GM12878 (cell line): ENCODE measurements around the gene ABHD6. TPM values are rescaled to one million over a fixed set of nuclear protein-coding genes. Genes with fewer than 3 reads are reported as not detected.

ENCODE experiments used
- ATAC-seq: fragments of 200-7000 bp; cut with Tn5 transposase; 3 replicates; pipeline ENCODE4 v1.9.1; 2020; ENCODE audit warnings: mild to moderate bottlenecking, moderate library complexity
- BruUV-seq: library from RNA; stranded (reverse); fragments of 400-500 nt; replicated peaks from 2 replicates; lab custom pipeline; 2021; lab: Mats Ljungman, UMichigan
- CTCF ChIA-PET: fragments of 300-600 bp; sonication (Branson Sonifier 250); formaldehyde crosslinking; extraction: SDS; loops from one replicate; lab custom pipeline; 2021; ENCODE audit warnings: inconsistent platforms; lab: Yijun Ruan, JAX
- POLR2A ChIA-PET: fragments of 350-600 bp; formaldehyde crosslinking; extraction: SDS; loops from one replicate; lab custom pipeline; 2021; ENCODE audit warnings: inconsistent platforms; lab: Charles Lee
- RAD21 ChIA-PET: fragments of 300-600 bp; sonication (Branson Sonifier 250); formaldehyde crosslinking; loops from one replicate; lab custom pipeline; 2023; ENCODE audit warnings: antibody characterized with exemption; ENCODE audit not compliant: unreplicated experiment; lab: Charles Lee
- SMC1A ChIA-PET: fragments of 300-600 bp; sonication (Branson Sonifier 250); formaldehyde crosslinking; loops from one replicate; lab custom pipeline; 2023; ENCODE audit not compliant: unreplicated experiment, uncharacterized antibody; lab: Charles Lee
- DNase-seq: peaks from one replicate; pipeline ENCODE4 v3.0.0-alpha.2; 2011; ENCODE audit warnings: low read depth, low spot score
- FAIRE-seq: peaks from 3 replicates; lab custom pipeline; 2011; peaks lifted over from hg19 to GRCh38; lab: Jason Lieb, UNC
- H2AFZ ChIP-seq: 2 replicates; pipeline ENCODE4 v1.6.0; 2011; ENCODE audit warnings: low read depth, low read length, control low read depth; ENCODE audit not compliant: control insufficient read depth
- H3K27ac ChIP-seq: 2 replicates; pipeline ENCODE4 v1.5.1; 2011; ENCODE audit warnings: control low read depth; ENCODE audit not compliant: control insufficient read depth, insufficient read depth
- H3K27me3 ChIP-seq, 2 experiments: replicated peaks in 1 of 2; 2 replicates each; pipeline versions ENCODE4 v1.6.0 to v1.6.1; 2011; ENCODE audit warnings: low read length in 1 of 2; ENCODE audit not compliant: control insufficient read depth in 2 of 2, insufficient read depth in 2 of 2
- H3K36me3 ChIP-seq, 2 experiments: 2 replicates each; pipeline ENCODE4 v1.5.1; 2011; ENCODE audit warnings: low read length in 1 of 2; ENCODE audit not compliant: control insufficient read depth in 2 of 2, insufficient read depth in 2 of 2
- H3K4me1 ChIP-seq: 2 replicates; pipeline ENCODE4 v1.6.1; 2011; ENCODE audit warnings: mild to moderate bottlenecking, low read length, moderate library complexity, mixed read lengths; ENCODE audit not compliant: control insufficient read depth, insufficient read depth
- H3K4me2 ChIP-seq: 2 replicates; pipeline ENCODE4 v1.6.0; 2011; ENCODE audit warnings: control low read depth; ENCODE audit not compliant: control insufficient read depth, insufficient read depth
- H3K4me3 ChIP-seq: fragments of 200-600 bp; sonication (generic); 2 replicates; pipeline ENCODE4 v1.5.1; 2016
- H3K79me2 ChIP-seq: 2 replicates; pipeline ENCODE4 v1.6.0; 2011; ENCODE audit warnings: low read length; ENCODE audit not compliant: control insufficient read depth, insufficient read depth
- H3K9ac ChIP-seq: 2 replicates; pipeline ENCODE4 v1.8.0; 2011; ENCODE audit warnings: low read length, control low read depth, mixed read lengths; ENCODE audit not compliant: control insufficient read depth, insufficient read depth
- H3K9me3 ChIP-seq: replicated peaks from 3 replicates; pipeline ENCODE4 v1.5.1; 2011; ENCODE audit warnings: mild to moderate bottlenecking, low read length; ENCODE audit not compliant: control insufficient read depth, insufficient read depth
- H4K20me1 ChIP-seq: 2 replicates; pipeline ENCODE4 v1.6.0; 2011; ENCODE audit not compliant: control insufficient read depth, insufficient read depth
- ATF2 ChIP-seq: IDR thresholded peaks from 2 replicates; pipeline ENCODE4 v1.6.1; 2012; ENCODE audit warnings: low read length, inconsistent platforms
- CREB1 ChIP-seq: IDR thresholded peaks from 2 replicates; pipeline ENCODE4 v1.6.1; 2012; ENCODE audit warnings: low read depth, mild to moderate bottlenecking, inconsistent platforms
- ETV6 ChIP-seq, 2 experiments: fragments of 450-650 bp in 1 of 2; IDR thresholded peaks in 1 of 2; conservative IDR thresholded peaks in 1 of 2; 2 replicates each; pipeline ENCODE4 v1.6.1; 2014; ENCODE audit warnings: antibody characterized with exemption in 1 of 2, borderline replicate concordance in 1 of 2, low read depth in 1 of 2, mild to moderate bottlenecking in 1 of 2, moderate library complexity in 1 of 2
- RUNX3 ChIP-seq: IDR thresholded peaks from 2 replicates; pipeline ENCODE4 v1.6.1; 2012; ENCODE audit warnings: low read length, inconsistent platforms
- TARDBP ChIP-seq: IDR thresholded peaks from 2 replicates; pipeline ENCODE4 v1.6.1; 2016; ENCODE audit warnings: borderline replicate concordance
- WGBS: methylation state at CpG from one replicate; pipeline ENCODE4 v1.1.6; 2016; ENCODE audit warnings: low lambda C conversion rate; ENCODE audit not compliant: insufficient replicate concordance, insufficient coverage; ENCODE audit errors: missing lambda C conversion rate; 5-methylcytosine and 5-hydroxymethylcytosine counted together
- in situ Hi-C: fragments of 300-500 bp; cut with MboI; formaldehyde crosslinking; loops from 9 replicates; pipeline ENCODE4 v1.14.3; 2018; ENCODE audit warnings: mixed read lengths
- intact Hi-C: fragments of 100-400 bp; cut with micrococcal nuclease; formaldehyde crosslinking; loops from one replicate; pipeline ENCODE4 v1.14.2; 2022; ENCODE audit not compliant: unreplicated experiment
- polyA plus RNA-seq, 11 experiments: library from polyadenylated mRNA; depleted of rRNA in 4 of 11; unstranded in 6 of 11; stranded (reverse) in 5 of 11; fragments of >200 nt; fragmentation: Nextera tagmentation in 4 of 11; fragmentation: Illumina TruSeq in 1 of 11; extraction: Ambion mirVana in 4 of 11; extraction: Trizol in 1 of 11; gene quantifications; 1 replicate in 1 of 11; 2 replicates in 10 of 11; pipeline versions ENCODE4 v1.2.1 to v1.2.3, GENCODE V29; 2011 to 2016; ENCODE audit warnings: inconsistent platforms in 2 of 11, missing spikeins in 2 of 11, low read depth in 1 of 11
- total RNA-seq, 4 experiments: library from RNA; depleted of rRNA in 3 of 4; stranded (reverse); fragments of >200 nt in 3 of 4; fragmentation: Illumina TruSeq in 1 of 4; extraction: Trizol in 1 of 4; gene quantifications; 2 replicates each; pipeline versions ENCODE4 v1.2.1 to v1.2.3, GENCODE V29; 2013 to 2021

ABHD6 gene
- total and polyA plus RNA-seq, 10 of the 15 experiments (the other 5 are each of a cell fraction or from before 2014, with no cell fraction given) = 1.4 to 33.2 (median 3.2) TPM

- no peak for DNase-seq
- in situ Hi-C loops = loop anchor here (5.0 to 10.0 kb wide), 3 partner anchors 88 to 210 kb away; partner anchors contain the start of gene ACOX2
Measured at GRCh38 chr3:58324391-58325390, 87.1 kb downstream of the ABHD6 start.

More at GRCh38 chr3:58324391-58325390, 87.1 kb downstream of the ABHD6 start:
- intact Hi-C loops = no loop called here
- no peak overlapping the region; the same call in 1 of the 2 replicates for H3K27ac ChIP-seq
- no peak overlapping the region; the same call in 1 of the 2 replicates for H2AFZ ChIP-seq
- BruUV-seq = no TSS peak
- ChIA-PET CTCF (interaction anchor here (0.6 to 13.0 kb wide), 20 partner anchors 10 to 306 kb away, joined by 3 to 112 read pairs (median 4); partner anchors contain the start of genes HTD2 and RPP14), SMC1A (interaction anchor here (0.7 to 3.8 kb wide), 17 partner anchors 10 to 195 kb away, joined by 3 to 26 read pairs (median 4); partner anchors contain the start of genes HTD2, PXK and RPP14), POLR2A (interaction anchor here (0.5 to 1.9 kb wide), 8 partner anchors 9 to 256 kb away, joined by 3 to 6 read pairs (median 5); partner anchors contain the start of genes HTD2 and RPP14), RAD21 (interaction anchor here (0.6 to 1.9 kb wide), 12 partner anchors 10 to 206 kb away, joined by 3 to 13 read pairs (median 4); partner anchors contain the start of genes HTD2, KCTD6 and RPP14)
- H3K9me3 ChIP-seq = no peaks in the 10 kb centered on the region
- no peaks in the 10 kb centered on the region for H3K27me3 ChIP-seq
- H3K36me3 ChIP-seq = no peaks in the 10 kb centered on the region; a peak in 1 of 4 replicates
- 74% methylated on average over 7 of the region's 7 CpGs for WGBS
- H4K20me1 ChIP-seq = no peaks in the 10 kb centered on the region
- peak overlapping the region; percentile 35; the same call in 1 of the 2 replicates for H3K4me2 ChIP-seq
- TF ChIP-seq CREB1 (peak; percentile 46; the same call in 1 of the 2 replicates), TARDBP (no peak), ETV6 (conservative IDR thresholded peaks at IDR 0.05 in 1 of 2, IDR thresholded peaks at IDR 0.05 in 1 of 2; ENCODE audit: borderline replicate concordance in 1 of 2, low read depth in 1 of 2) (no peak), ATF2 (no peak), RUNX3 (peak; percentile 24; the same call in 1 of the 2 replicates)
- FAIRE-seq (no peak), ATAC-seq (peak; percentile 59)
- H3K4me3 ChIP-seq = no peak overlapping the region
- peaks cover 17% of the 10 kb centered on the region for H3K4me1 ChIP-seq
- H3K9ac ChIP-seq = no peak overlapping the region
- no peaks in the 10 kb centered on the region for H3K79me2 ChIP-seq
